B cell (primary cell): ENCODE measurements around the gene BTG2. TPM values are rescaled to one million over a fixed set of nuclear protein-coding genes. Genes with fewer than 3 reads are reported as not detected.

Experiments
- ATAC-seq: fragments of 200-7000 bp; cut with Tn5 transposase; one replicate; pipeline ENCODE4 v1.10.0; 2021; ENCODE audit warnings: low read depth, mild to moderate bottlenecking, moderate number of reproducible peaks, moderate library complexity
- CTCF ChIA-PET: fragments of 350-600 bp; sonication (Branson Sonifier 250); formaldehyde crosslinking; loops from one replicate; lab custom pipeline; 2021; ENCODE audit warnings: antibody characterized with exemption, inconsistent platforms; lab: Charles Lee
- POLR2A ChIA-PET: fragments of 350-600 bp; sonication (Branson Sonifier 250); formaldehyde crosslinking; loops from one replicate; lab custom pipeline; 2021; ENCODE audit warnings: antibody characterized with exemption; lab: Charles Lee
- DNase-seq: peaks from one replicate; pipeline ENCODE4 v3.0.0; 2013
- H2AFZ ChIP-seq: 2 replicates; pipeline ENCODE4 v1.6.1; 2012; ENCODE audit warnings: mild to moderate bottlenecking, low read depth, low read length; ENCODE audit not compliant: insufficient read depth, poor library complexity, severe bottlenecking
- H3K27ac ChIP-seq, 2 donors: 1 replicate in 1 of 2; 2 replicates in 1 of 2; pipeline ENCODE4 v1.5.1; 2012 to 2013; ENCODE audit warnings: low read length in 2 of 2, mild to moderate bottlenecking in 2 of 2, moderate library complexity in 1 of 2
- H3K27me3 ChIP-seq, 4 experiments: fragments of 200-600 bp in 1 of 4; sonication (generic) in 1 of 4; replicated peaks in 1 of 4; 1 replicate in 2 of 4; 2 replicates in 2 of 4; pipeline versions ENCODE4 v1.6.1 to v1.7.0; 2013 to 2016; ENCODE audit warnings: low read length in 3 of 4, mild to moderate bottlenecking in 2 of 4, mixed read lengths in 1 of 4, moderate library complexity in 1 of 4; ENCODE audit not compliant: insufficient read depth in 4 of 4, control insufficient read depth in 3 of 4; ENCODE audit errors: control extremely low read depth in 1 of 4
- H3K36me3 ChIP-seq, 2 experiments: replicated peaks in 1 of 2; 1 replicate in 1 of 2; 2 replicates in 1 of 2; pipeline versions ENCODE4 v1.6.1 to v1.7.1; 2013; ENCODE audit warnings: low read length in 1 of 2; ENCODE audit not compliant: insufficient read depth in 2 of 2, control insufficient read depth in 1 of 2; ENCODE audit errors: control extremely low read depth in 1 of 2, extremely low read depth in 1 of 2
- H3K4me1 ChIP-seq, 2 donors: fragments of 200-600 bp in 1 of 2; sonication (generic) in 1 of 2; 1 replicate in 1 of 2; 2 replicates in 1 of 2; pipeline versions ENCODE4 v1.5.1 to v1.6.1; 2013 to 2017; ENCODE audit warnings: low read length in 2 of 2; ENCODE audit not compliant: control insufficient read depth in 2 of 2, insufficient read depth in 2 of 2
- H3K4me2 ChIP-seq: replicated peaks from 2 replicates; pipeline ENCODE3; 2012; ENCODE audit warnings: mild to moderate bottlenecking, low read depth, low read length; ENCODE audit not compliant: poor library complexity, severe bottlenecking
- H3K4me3 ChIP-seq, 5 experiments: fragments of 200-600 bp in 1 of 5; sonication (generic) in 1 of 5; 1 replicate in 3 of 5; 2 replicates in 2 of 5; pipeline versions ENCODE4 v1.5.1 to v1.7.0; 2011 to 2016; ENCODE audit warnings: low read length in 4 of 5, mild to moderate bottlenecking in 4 of 5, low read depth in 2 of 5, control low read depth in 1 of 5, moderate library complexity in 1 of 5; ENCODE audit not compliant: insufficient read depth in 1 of 5; ENCODE audit errors: control extremely low read depth in 1 of 5, extremely low read depth in 1 of 5
- H3K79me2 ChIP-seq: fragments of 200-600 bp; sonication (generic); one replicate; pipeline ENCODE4 v1.6.0; 2016; ENCODE audit warnings: low read length; ENCODE audit not compliant: control insufficient read depth, insufficient read depth
- H3K9ac ChIP-seq: fragments of 200-600 bp; sonication (generic); 2 replicates; pipeline ENCODE4 v1.6.1; 2017; ENCODE audit warnings: mild to moderate bottlenecking, low read length, moderate library complexity
- H3K9me3 ChIP-seq, 3 donors: one replicate each; pipeline versions ENCODE4 v1.6.1 to v1.7.1; 2013; ENCODE audit warnings: low read length in 2 of 3; ENCODE audit not compliant: control insufficient read depth in 2 of 3, insufficient read depth in 1 of 3; ENCODE audit errors: control extremely low read depth in 1 of 3
- H4K20me1 ChIP-seq: 2 replicates; pipeline ENCODE4 v1.6.0; 2012; ENCODE audit warnings: mild to moderate bottlenecking, low read length; ENCODE audit not compliant: insufficient read depth, control insufficient read depth, poor library complexity, severe bottlenecking
- H3K27ac Mint-ChIP-seq: one replicate; pipeline ENCODE4 v1.8.0; 2021; ENCODE audit warnings: mixed read lengths
- H3K27me3 Mint-ChIP-seq: one replicate; pipeline ENCODE4 v1.8.0; 2021; ENCODE audit warnings: mixed read lengths
- H3K4me1 Mint-ChIP-seq: one replicate; pipeline ENCODE4 v1.8.0; 2021; ENCODE audit warnings: mixed read lengths
- H3K4me3 Mint-ChIP-seq: one replicate; pipeline ENCODE4 v1.8.0; 2021; ENCODE audit warnings: mixed read lengths
- H3K9me3 Mint-ChIP-seq: one replicate; pipeline ENCODE4 v1.8.0; 2022; ENCODE audit warnings: mixed read lengths; ENCODE audit not compliant: insufficient read depth
- CTCF ChIP-seq: fragments of 200-600 bp; IDR thresholded peaks from one replicate; pipeline ENCODE4 v1.8.0; 2022; ENCODE audit warnings: antibody characterized with exemption, mild to moderate bottlenecking
- EZH2 ChIP-seq: IDR thresholded peaks from 2 replicates; pipeline ENCODE4 v1.6.1; 2012; ENCODE audit warnings: borderline replicate concordance, low read depth, mild to moderate bottlenecking, moderate library complexity, low read length; ENCODE audit not compliant: insufficient read depth, poor library complexity, severe bottlenecking
- WGBS: methylation state at CpG from one replicate; pipeline ENCODE4 v1.1.5; 2013; ENCODE audit warnings: missing lambda C conversion rate; ENCODE audit not compliant: insufficient coverage; 5-methylcytosine and 5-hydroxymethylcytosine counted together
- intact Hi-C: fragments of 100-400 bp; cut with micrococcal nuclease; formaldehyde crosslinking; loops from one replicate; pipeline ENCODE4 v1.10.0; 2022
- polyA plus RNA-seq: library from polyadenylated mRNA; depleted of rRNA; stranded (reverse); fragments of >200 nt; gene quantifications from 2 replicates; pipeline ENCODE4 v1.2.3, GENCODE V29; 2012
- total RNA-seq, 2 donors: library from RNA; stranded (reverse); fragments of 120-200 nt in 1 of 2; gene quantifications; 1 replicate in 1 of 2; 2 replicates in 1 of 2; pipeline versions ENCODE4 v1.2.3 to v1.2.4, GENCODE V29; 2013 to 2022

The BTG2 gene
- total and polyA plus RNA-seq, 2 donors (not counting 1 experiment from before 2014, with no cell fraction given): 508 to 778 TPM

- ATAC-seq: no peak
- peaks cover 28% of the 10 kb centered on the region for H3K27me3 Mint-ChIP-seq
Measured at GRCh38 chr1:203349166-203349565, 43.8 kb downstream of the BTG2 start.

More at GRCh38 chr1:203349166-203349565, 43.8 kb downstream of the BTG2 start:
- no peak overlapping the region for H3K4me2 ChIP-seq
- H2AFZ ChIP-seq: no peak overlapping the region
- ChIA-PET POLR2A (no interaction called here), CTCF (interaction anchor here (8.1 to 32.7 kb wide), 3 partner anchors 8 to 134 kb away, joined by 83 to 1776 read pairs (median 511); partner anchors contain the start of gene PRELP)
- H3K36me3 ChIP-seq: no peaks in the 10 kb centered on the region
- no peak for TF ChIP-seq CTCF
- no peak for TF ChIP-seq EZH2
- Mint-ChIP-seq H3K4me3 (no peak overlapping the region), H3K4me1 (peaks cover 3% of the 10 kb centered on the region), H3K9me3 (no peaks in the 10 kb centered on the region), H3K27ac (no peak overlapping the region)
- peaks cover 0 to 22% (median 5%) of the 10 kb centered on the region in 4 experiments for H3K27me3 ChIP-seq
- H3K79me2 ChIP-seq: no peaks in the 10 kb centered on the region
- whole genome bisulfite sequencing: no CpG with 5 or more reads among the region's 1 CpG
- H4K20me1 ChIP-seq: no peaks in the 10 kb centered on the region
- H3K4me3 ChIP-seq: no peak overlapping the region
- no peak overlapping the region for H3K27ac ChIP-seq
- H3K4me1 ChIP-seq: peaks cover 6 to 10% of the 10 kb centered on the region in 2 donors
- intact Hi-C loops: no loop called here
- no peak overlapping the region for H3K9ac ChIP-seq
- H3K9me3 ChIP-seq: no peaks in the 10 kb centered on the region
- DNase-seq: no peak
